NCI-H2227 (cell line): Measurements from ENCODE around the gene KLRC3.
"Not testable (repeated sequence)": the region's sequence is repeated elsewhere in the genome, so short reads cannot be mapped to it uniquely, and the experiment has no call there.

Experiments used
- DNase-seq: peaks from one replicate; lab custom pipeline; 2025; ENCODE audit not compliant: unreplicated experiment; lab: John Stamatoyannopoulos, UW

Gene KLRC3

DNA sequence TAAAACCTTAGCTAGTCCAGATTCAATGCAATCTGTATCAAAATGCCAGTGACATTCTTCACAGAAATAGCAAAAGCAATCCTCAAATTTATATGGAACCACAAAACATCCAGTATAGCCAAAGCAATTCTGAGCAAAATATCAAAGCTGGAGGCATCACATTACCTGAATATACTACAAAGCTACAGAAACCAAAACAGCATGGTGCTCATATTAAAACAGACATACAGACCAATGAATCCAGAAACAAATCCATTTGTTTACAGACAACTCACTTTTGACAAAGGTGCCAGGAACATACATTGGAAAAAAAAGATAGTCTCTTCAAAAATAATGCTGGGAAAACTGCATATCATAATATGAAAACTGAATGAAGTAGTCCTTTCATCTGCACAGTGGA lies 15.6 kb downstream of the KLRC3 start:
- DNase-seq: no peak

DNA sequence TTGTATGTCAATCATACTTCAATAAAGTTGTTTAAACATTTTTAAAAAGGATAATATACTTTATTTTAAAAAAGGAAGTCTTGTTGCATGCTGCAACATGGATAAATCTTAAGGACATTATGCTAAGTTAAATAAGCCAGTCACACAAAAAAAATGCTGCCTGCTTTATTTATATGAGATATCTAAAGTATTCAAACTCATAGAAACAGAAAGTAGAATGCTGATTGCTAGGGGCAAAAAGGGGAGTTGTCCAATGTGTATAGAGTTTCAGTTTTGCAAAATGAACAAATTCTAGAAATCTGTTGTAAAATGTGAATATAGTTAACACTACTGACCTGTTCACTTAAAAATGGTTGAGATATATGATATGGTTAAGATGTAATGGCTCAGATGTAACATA lies 19.6 kb downstream of the KLRC3 start:
- no peak for DNase-seq

DNA sequence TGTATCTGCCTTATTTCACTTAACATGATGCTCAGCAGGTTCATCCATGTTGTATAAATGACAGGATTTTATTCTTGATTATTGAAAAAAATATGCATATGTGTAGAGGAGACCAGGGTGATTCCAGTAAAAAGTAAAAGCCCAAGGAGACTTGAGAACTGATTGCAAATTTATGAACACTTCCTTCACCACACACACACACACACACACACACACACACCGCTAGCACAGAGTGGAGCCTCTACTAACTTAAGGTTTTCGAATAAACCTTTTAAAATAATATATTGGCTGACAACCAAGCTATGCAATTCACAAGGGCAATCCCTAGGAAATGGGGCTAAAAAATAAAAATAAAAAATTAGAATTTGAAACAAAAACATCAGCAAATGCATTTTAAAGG lies 22.2 kb downstream of the KLRC3 start:
- DNase-seq: no peak

DNA sequence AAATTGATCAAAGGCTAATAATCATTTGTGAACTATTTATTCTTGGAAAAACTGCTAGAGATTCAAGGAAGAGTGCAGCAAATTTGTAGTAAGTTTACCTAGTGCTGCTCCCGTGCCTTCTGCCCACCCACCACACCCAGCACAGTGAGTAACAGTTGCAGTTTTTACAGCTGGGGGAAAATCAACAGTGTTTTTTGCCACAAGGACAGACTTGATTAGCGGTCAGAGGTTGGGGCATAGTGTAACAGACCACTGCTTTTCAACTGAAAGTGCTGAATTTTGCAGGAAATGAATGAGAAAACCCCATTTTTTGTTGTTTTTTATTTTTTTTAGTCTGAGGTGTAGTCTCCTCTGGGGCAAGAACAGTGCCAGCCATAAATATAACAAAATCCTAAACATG lies 23.1 kb downstream of the KLRC3 start:
- no peak for DNase-seq

DNA sequence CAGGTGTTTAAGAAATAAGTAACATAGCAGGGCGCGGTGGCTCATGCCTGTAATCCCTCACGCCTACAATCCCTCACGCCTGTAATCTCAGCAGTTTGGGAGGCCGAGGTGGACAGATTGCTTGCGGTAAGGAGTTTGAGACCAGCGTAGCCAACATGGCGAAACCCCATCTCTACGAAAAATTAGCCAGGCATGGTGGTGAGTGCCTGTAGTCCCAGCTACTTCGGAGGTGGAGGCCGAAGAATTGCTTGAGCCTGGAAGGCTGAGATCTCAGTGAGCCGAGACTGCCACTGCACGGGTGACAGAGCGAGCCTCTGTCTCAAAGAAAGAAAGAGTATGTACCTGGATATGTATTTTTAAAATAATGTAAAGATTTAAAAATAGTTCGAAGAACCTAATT lies 24.2 kb downstream of the KLRC3 start:
- DNase-seq: not testable (repeated sequence)

DNA sequence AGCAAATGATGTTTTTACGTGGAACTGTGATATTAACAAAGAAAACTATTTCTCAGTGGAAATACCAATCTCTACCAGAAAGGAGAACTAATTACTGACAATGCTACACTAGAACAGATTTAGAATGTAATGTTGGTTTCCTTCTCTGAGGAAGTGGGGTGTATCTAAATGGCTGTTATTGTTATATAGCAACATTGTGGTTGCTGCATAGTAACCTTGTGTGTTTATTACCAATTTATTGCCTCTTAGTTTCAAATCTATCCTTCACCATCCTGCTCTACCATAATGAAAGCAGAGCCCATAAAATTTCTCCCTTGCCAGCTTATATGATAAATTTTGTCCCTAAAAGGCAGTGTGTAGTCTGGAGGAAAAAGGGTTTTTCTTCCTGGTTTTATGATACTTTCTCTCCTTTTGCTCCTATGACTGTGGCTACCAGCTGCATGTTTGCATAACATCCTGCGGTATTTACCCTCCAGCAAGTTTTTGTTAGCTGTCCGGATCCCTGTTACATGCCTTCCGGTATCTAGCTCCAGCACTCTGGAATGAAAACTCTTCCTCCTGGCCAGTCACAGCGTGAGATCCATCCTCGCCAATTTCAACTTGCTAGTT lies 24.9 kb downstream of the KLRC3 start:
- DNase-seq: no peak

DNA sequence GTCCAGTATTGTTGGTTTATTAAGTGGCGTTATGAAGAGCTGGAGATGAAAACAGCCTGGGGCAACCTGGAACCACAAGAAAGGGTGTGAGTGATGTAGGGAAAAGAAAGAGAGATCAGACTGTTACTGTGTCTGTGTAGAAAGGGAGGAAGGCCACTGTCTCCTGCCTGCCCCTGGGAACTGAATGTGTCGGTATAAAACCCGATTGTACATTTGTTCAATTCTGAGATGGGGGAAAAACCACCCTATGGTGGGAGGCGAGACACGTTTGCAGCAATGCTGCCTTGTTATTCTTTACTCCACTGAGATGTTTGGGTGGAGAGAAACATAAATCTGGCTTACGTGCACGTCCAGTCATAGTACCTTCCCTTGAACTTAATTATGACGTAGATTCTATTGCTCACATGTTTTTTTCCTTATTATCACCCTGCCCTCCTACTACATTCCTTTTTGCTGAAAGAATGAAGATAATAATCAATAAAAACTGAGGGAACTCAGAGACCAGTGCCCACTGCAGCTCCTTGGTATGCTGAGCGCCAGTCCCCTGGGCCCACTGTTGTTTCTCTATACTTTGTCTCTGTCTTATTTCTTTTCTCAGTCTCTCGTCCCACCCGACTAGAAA lies 25.8 kb downstream of the KLRC3 start:
- not testable (repeated sequence) for DNase-seq

DNA sequence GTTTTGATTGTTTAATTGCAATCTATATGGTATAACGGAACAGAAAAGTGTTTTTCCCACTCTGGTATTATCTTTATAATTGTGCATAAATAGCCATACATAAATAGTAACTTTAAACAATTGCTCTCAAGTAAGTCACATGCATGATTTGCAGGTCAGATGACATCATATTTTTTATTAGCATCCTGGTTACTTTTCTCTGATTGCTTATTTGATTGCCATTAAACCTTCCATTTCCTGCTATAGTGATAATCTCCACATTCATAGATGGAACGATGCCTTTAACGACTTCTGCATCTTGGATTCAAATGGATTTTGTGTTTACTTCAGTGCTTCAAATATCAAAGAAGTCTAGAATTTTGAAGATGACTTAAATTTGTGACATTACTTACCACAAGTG lies 27.1 kb downstream of the KLRC3 start:
- no peak for DNase-seq

DNA sequence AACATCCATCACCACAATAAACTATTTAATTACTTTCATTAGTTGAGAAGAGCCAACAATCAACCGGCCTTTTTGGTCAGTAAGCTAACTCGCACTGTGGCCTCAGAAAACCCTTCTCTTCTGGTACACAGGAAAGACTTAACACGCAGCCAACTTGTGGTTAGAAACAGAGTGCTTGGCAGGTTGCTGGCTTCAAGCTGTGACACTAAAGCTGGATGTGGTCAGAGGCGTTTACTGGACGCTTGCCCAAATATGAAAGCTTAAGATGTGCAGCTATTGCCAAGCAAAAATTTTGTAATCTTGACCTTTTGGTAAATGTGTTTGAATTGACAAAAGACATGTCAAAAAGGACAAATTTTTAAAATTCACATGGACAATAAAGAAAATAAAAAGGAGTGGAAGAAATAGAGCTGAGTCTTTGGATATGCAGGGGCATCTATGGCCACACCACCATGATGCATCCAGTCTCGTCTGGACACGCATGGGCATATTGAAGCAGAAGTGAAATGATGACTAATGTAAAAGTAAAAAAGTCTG lies 27.9 kb downstream of the KLRC3 start:
- no peak for DNase-seq

DNA sequence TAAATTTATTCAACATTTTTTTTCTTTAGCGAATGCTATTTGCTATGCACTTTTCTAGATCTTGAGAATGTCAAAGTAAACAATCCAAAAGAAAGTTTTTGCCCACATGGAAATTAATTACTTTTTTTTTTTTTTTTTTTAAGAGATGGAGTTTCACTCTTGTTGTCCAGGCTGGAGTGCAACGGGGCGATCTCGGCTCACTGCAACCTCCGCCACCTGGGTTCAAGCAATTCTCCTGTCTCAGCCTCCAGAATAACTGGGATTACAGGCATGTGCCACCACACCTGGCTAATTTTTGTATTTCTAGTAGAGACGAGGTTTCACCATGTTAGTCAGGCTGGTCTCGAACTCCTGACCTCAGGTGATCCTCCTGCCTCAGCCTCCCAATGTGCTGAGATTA lies 29.4 kb downstream of the KLRC3 start:
- DNase-seq: not testable (repeated sequence)

DNA sequence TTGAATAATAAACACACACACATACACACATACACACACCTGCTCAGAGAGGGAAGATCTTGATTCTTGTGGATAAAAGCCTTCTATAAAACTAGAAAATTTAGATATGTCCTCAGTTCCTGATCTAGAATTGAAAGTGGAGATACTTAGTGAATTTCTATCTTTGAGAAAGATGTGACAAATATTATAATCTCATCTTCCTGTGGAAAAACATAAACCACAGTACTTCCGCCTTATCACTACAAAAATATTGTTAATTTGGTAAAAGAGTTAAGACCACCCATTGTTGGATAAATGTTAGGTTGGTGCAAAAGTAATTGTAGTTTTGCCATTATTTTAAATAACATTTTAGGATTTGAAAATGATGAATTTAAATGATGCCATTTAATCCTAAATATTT lies 30.5 kb downstream of the KLRC3 start, which contains the start of gene KLRK1:
Gene KLRK1, minus strand, starts transcription at position 138 of the 400 bp plus-strand sequence. CDS start 1,231 bp downstream, outside the sequence.
- no peak for DNase-seq

DNA sequence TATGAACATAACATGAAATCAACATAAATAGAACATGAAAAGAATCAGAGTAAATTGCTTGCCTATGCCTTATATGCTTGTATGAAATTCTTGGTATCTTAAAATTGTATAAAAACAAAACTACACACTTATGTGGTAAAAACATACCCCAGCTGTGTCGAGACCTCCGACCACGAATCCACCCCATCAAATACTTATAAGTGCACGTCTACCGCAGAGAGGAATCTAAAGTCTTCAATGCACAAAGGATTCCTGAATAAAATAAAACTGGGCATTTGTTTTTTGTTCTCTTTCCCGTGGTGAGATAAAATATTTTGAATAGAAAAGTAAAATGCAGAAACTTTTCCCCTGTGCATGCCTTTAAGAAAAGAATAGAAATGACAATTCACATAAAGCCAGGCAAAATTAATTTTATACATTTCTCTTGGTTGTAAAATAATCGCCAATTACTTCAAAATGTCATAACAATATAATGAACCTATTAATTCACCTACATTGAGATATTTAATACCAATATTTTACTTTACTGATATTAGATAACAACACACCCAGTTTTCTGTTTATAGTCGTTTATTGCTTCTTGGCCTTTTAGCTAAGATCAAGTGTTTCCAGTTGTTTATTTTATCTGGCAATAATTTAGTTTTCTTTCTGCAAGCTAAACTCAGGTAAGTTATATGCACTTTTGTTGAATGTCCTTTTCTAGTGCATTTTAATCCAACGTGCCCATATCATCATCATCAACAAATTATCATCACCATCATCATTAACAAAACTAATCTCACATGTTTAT lies 31.6 kb downstream of the KLRC3 start:
- DNase-seq: no peak

DNA sequence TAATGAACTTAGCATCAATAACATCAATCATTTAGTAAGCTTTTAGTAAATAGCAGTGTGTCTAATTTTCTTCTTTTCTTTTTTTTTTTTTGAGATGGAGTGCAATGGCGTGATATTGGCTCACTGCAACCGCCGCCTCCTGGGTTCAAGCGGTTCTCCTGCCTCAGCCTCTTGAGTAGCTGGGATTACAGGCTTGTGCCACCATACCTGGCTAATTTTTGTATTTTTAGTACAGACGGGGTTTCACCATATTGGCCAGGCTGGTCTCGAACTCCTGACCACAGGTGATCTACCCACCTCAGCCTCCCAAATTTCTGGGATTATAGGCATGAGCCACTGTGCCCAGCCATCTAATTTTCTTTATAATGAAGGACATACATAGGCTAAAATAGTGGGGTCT lies 32.9 kb downstream of the KLRC3 start:
- DNase-seq: not testable (repeated sequence)

DNA sequence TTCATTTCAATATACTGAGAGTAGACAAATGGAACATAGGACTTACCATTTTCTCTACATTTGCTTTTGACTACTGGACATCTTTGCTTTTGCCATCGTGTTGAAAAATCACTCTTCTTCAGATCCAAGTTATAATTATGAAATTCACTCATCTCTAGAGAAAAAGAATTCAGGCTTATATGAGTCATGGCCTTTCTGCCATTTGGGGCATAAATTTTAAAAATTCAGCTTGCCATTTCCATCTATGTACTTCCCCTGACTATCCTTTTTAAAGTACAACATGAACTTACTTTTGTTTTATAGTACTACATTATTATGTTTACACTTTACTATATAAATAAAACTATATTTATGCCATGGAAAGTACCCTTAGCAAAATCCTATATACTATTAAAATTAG lies 33.5 kb downstream of the KLRC3 start:
- no peak for DNase-seq

DNA sequence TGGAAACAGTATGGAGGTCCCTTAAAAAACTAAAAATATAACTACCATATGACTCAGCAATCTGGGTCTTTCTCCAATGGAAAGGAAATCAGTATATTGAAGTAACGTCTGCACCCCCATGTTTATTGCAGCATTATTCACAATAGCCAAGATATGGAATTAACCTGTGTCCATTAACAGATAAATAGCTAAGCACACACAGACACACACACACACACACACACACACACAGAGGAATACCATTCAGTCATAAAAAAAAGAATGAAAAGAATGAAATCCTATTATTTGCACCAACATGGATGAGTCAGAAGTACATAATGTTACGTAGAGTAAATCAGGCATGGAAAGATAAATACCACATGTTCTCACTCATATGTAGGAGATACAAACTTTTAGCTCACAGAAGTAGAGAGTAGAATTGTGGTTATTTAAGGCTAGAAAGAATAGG lies 35.2 kb downstream of the KLRC3 start:
- DNase-seq: no peak

DNA sequence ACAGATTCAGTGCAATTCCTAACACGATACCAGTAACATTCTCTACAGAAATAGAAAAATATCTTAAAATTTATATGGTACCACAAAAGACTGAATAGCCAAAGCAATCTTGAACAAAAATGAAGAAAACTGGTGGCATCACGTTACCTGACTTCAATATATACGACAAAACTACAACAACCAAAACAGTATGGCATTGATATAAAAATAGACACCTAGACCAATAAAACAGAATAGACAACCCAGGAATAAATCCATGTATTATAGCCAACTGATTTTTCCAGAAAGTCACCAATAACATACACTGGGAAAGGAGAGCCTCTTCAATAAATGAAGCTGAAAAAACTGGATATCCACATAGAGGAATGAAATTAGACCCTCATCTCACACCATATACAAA lies 36.2 kb downstream of the KLRC3 start:
- no peak for DNase-seq

DNA sequence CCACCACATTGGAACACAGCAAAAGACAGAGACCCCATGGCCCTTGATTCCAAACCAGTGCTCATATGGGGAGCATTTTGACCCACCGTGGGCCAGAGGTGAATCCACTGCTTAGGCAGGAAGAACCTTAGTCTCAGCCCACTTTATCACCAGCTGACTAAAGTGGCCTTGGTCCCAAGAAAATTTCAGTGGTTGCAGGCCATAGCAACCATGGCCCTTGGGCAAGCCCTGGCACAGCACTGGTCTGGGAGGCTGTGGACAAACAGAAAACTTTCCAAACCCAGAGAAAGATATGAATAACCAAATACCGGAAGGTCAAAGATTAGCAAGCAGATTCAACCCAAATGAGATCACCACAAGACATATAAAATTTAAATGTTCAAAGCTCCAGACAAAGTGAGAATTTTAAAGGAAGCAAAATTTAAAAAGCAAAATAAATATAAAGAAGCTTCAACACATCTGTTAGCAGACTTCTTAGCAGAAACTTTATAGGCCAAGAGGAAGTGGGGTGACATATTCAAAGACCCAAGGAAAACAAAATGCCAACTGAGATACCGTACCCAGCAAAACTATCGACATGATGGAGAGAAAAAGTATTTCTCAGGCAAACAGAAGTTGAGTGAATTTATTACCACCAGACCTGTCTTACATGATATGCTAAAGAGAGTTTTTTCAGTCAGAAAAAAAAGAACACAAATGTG lies 38.3 kb downstream of the KLRC3 start:
- DNase-seq: no peak

DNA sequence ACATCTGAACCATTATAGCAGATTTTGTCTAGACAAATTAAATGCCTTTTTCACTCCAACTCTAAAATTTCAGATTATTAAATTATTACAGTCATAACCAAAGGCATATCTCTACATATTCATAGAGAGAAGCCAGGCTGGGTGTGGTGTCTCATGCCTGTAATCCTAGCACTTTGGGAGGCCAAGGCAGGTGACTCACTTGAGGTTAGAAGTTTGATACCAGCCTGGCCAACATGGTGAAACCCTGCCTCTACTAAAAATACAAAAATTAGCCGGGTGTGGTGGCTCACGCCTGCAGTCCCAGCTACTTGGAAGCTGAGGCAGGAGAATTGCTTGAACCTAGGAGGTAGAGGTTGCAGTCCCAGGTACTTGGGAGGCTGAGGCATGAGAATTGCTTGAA lies 41.7 kb downstream of the KLRC3 start:
- not testable (repeated sequence) for DNase-seq

DNA sequence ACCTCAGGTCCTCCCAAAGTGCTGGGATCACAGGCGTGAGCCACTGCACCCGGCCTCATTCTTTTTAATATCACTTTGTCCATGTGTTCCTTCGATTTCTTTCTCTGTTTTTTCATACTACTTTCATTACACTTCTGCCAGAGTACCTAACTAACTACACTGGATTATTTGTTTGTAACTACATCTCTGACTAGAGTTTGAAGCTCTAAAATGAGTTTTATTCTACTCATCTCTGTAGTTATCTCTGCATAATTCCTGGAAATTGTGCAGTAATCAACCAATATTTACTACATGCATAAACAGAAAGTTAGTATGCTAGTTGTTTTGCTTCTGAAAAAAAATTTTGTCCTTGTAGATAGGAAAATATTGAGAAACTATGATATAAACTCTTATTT lies 45.8 kb downstream of the KLRC3 start:
- no peak for DNase-seq

DNA sequence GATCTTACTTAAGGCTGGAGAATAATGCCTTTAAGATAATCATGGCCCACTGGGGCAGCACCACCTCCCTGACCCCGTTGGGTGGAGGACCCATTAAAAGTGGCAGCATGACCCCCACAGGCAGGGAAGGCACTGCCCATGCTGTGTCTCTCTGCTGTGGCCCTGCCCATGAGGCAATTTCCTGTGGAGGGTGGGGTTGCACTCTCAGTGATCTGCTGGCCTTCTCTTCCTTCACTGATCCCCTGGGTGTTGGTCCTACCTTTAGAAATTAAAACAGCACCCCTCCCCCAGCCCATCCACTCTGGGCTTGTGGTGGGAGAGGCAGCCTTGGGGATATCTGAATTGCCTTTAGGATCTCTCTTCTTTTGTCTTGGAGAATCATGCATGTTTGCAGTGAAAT lies 47.8 kb downstream of the KLRC3 start:
- no peak for DNase-seq

DNA sequence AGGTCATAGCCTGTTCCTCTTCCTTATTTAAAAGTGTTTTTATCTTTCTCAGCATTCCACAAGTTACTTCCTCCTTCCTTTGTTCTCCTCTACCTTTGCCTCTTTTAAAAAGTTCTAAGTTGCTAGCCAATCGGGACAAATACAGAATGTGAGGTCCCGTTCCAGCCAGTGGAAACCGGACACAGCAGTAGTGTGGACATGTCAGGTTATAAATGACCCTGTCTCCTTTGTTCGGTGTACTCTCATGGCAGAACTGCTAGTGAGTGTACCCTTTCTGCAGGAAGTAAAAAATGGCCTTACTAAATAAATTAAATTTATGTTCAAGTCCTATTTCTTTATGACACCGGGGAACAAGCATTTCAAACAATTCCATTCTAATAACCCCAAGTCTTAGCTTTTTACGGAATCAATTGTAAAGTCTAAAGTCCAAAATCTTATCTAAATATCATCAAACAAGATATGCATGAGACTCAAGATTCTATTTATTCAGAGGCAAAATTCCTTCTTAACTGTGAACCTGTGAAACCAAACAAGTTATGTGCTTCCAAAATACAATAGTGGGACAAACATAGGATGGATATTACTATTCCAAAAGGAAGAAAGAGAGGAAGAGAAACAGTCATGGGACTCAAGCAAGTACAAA lies 48.4 kb downstream of the KLRC3 start:
- DNase-seq: not testable (repeated sequence)
